GM10248 (cell line): Measurements from ENCODE around the gene LPGAT1.

Experiments used
- CTCF ChIA-PET: fragments of 300-600 bp; sonication (Branson Sonifier 250); formaldehyde crosslinking; extraction: SDS; loops from one replicate; lab custom pipeline; 2021; ENCODE audit warnings: antibody characterized with exemption; lab: Yijun Ruan, JAX
- POLR2A ChIA-PET: fragments of 350-650 bp; sonication (Branson Sonifier 250); formaldehyde crosslinking; extraction: SDS; loops from one replicate; lab custom pipeline; 2020; ENCODE audit warnings: antibody characterized with exemption; lab: Yijun Ruan, JAX
- DNase-seq: peaks from one replicate; pipeline ENCODE4 v3.0.0; 2012; ENCODE audit errors: extremely low spot score
- CTCF ChIP-seq: IDR thresholded peaks from 2 replicates; pipeline ENCODE4 v1.5.1; 2012; ENCODE audit warnings: mild to moderate bottlenecking, low read depth; ENCODE audit errors: extremely low read depth, missing control alignments, control extremely low read depth

LPGAT1 gene

DNA sequence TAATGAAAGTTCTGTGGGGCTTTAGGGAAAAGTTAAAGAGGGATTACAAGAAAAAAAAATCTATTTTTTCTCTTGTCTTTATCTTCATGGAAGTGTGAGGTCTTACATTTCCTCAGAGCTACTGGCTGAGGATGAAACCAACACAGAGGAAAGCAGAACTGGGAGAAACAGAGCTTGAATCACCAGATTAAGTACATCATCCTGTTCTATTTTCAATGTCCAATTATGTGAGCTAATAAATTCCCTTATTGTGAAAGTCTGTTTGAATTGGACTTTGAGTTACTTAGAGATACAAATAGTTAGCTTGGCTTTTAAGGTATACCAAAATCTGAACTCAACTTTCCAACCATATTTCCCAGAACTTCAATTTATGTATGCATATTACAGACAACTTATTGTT, 69.2 kb downstream of the LPGAT1 start:
- DNase-seq, result no peak
- ChIA-PET POLR2A (no interaction called here), CTCF (interaction anchor here (1.0 to 2.7 kb wide), 8 partner anchors 9 to 694 kb away, joined by 3 to 10 read pairs (median 4); no protein-coding TSS in a partner anchor)
- TF ChIP-seq CTCF, result no peak

GRCh38 chr1:211756471-211757020, 74.0 kb downstream of the LPGAT1 start:
- DNase-seq, result no peak
- POLR2A ChIA-PET, result no interaction called here
- CTCF ChIA-PET, result interaction anchor here (0.8 to 1.8 kb wide), 3 partner anchors 10 to 58 kb away, joined by 3 to 5 read pairs (median 5); no protein-coding TSS in a partner anchor
- no peak for TF ChIP-seq CTCF

GRCh38 chr1:211753649-211754251, 76.8 kb downstream of the LPGAT1 start:
- POLR2A ChIA-PET, result no interaction called here
- CTCF ChIA-PET, result interaction anchor here (1.2 to 2.3 kb wide), 4 partner anchors 9 to 56 kb away, joined by 3 to 6 read pairs (median 4); no protein-coding TSS in a partner anchor
- DNase-seq, result no peak
- no peak for TF ChIP-seq CTCF

DNA sequence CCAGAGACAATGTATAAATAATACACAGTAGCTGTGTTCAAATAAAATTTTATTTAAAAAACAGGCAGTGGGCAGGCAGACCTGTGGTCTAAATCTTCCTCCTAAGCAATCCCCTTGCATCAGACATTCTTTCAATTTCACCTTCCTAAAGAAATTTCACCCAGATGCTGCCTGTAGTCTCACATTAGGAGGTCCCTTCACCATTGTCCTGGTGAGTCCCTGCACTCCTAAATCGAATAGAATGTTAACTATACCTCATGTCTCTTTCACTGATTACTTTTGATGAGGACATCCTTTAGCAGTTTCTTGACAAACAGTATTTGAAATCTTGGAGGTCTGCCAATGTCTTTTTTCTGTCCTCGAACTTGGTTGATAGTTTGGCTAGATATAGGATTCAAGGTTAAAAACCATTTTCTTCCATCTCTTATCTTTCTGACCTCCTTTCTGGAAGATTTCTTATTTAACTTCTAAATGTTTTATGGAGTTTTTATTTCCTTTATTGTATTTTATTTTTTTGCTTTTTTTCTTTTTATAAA, 77.5 kb downstream of the LPGAT1 start:
- POLR2A ChIA-PET, result no interaction called here
- DNase-seq, result no peak
- CTCF ChIA-PET, result interaction anchor here (1.0 to 2.3 kb wide), 6 partner anchors 10 to 72 kb away, joined by 3 to 6 read pairs (median 3); no protein-coding TSS in a partner anchor
- no peak for TF ChIP-seq CTCF

GRCh38 chr1:211752317-211752716, 78.2 kb downstream of the LPGAT1 start:
- no peak for DNase-seq
- POLR2A ChIA-PET, result no interaction called here
- TF ChIP-seq CTCF, result no peak
- CTCF ChIA-PET, result interaction anchor here (1.0 to 2.3 kb wide), 5 partner anchors 10 to 72 kb away, joined by 3 to 6 read pairs (median 3); no protein-coding TSS in a partner anchor

DNA sequence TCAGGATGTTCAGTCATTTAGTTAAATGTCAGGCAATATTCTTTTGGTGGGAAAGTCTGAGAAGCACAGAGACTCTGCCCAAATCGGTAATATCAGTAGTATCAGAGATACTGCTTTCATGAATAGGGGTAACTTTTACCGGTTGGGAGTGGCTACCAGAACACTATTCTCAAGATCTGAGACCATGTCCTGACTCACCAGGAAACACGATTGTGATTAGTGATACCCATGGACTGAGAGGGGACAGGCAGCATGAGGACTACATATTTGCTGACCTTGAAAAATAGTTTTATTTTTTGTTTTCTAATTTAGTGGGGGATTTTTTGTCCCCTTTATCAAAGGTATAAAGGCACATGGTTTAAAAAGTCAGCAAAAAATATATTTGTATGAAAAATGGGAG, 79.1 kb downstream of the LPGAT1 start:
- ChIA-PET CTCF (interaction anchor here (2.3 kb wide), 1 partner anchor 12 kb away, joined by 6 read pairs; no protein-coding TSS in a partner anchor), POLR2A (no interaction called here)
- TF ChIP-seq CTCF, result no peak
- DNase-seq, result no peak
